HCT116 (cell line): ENCODE measurements around the gene RPTOR. TPM values are rescaled to one million over a fixed set of nuclear protein-coding genes. Genes with fewer than 3 reads are reported as not detected.

Experiments
- ATAC-seq: fragments of 200-7000 bp; cut with Tn5 transposase; 2 replicates; pipeline ENCODE4 v1.9.1; 2020; ENCODE audit warnings: mild to moderate bottlenecking, moderate library complexity
- BruUV-seq: library from RNA; stranded (reverse); fragments of 400-500 nt; replicated peaks from 2 replicates; lab custom pipeline; 2021; lab: Mats Ljungman, UMichigan
- CTCF ChIA-PET: fragments of 300-600 bp; sonication (Branson Sonifier 250); formaldehyde crosslinking; loops from one replicate; lab custom pipeline; 2021; ENCODE audit warnings: antibody characterized with exemption; lab: Charles Lee
- POLR2A ChIA-PET: fragments of 300-600, 350-600 bp; sonication (Branson Sonifier 250); formaldehyde crosslinking; loops from one replicate; lab custom pipeline; 2021; ENCODE audit warnings: antibody characterized with exemption; lab: Charles Lee
- RAD21 ChIA-PET, 2 experiments: fragments of 300-600 bp; sonication (Branson Sonifier 250); formaldehyde crosslinking; loops; one replicate each; lab custom pipeline; 2023; ENCODE audit warnings: low total read pairs in 2 of 2; ENCODE audit not compliant: uncharacterized antibody in 2 of 2, unreplicated experiment in 2 of 2, low non-redundant PET in 1 of 2; lab: Charles Lee
- DNase-seq: peaks from one replicate; pipeline ENCODE4 v3.0.0-alpha.2; 2010; ENCODE audit warnings: low read depth, low spot score
- H2AFZ ChIP-seq: fragments of 200-600 bp; shearing (Covaris generic), sonication (generic); 2 replicates; pipeline ENCODE4 v1.6.1; 2017; ENCODE audit warnings: low read depth, mixed run types, mixed read lengths, antibody characterized with exemption, low read length; ENCODE audit not compliant: poor library complexity, severe bottlenecking
- H3K27ac ChIP-seq: 2 replicates; pipeline ENCODE4 v1.5.1; 2012; ENCODE audit warnings: low read depth, low read length
- H3K27me3 ChIP-seq: fragments of 200-600 bp; sonication (generic); 2 replicates; pipeline ENCODE4 v1.6.1; 2016; ENCODE audit warnings: mixed run types, low read length, mixed read lengths; ENCODE audit not compliant: insufficient read depth
- H3K36me3 ChIP-seq, 2 experiments: fragments of 200-500 bp in 1 of 2; fragments of 200-600 bp in 1 of 2; sonication (Bioruptor generic) in 1 of 2; sonication (generic) in 1 of 2; 2 replicates each; pipeline versions ENCODE4 v1.5.1 to v1.6.1; 2014 to 2016; ENCODE audit warnings: low read length in 2 of 2, inconsistent platforms in 1 of 2, mixed read lengths in 1 of 2, mixed run types in 1 of 2; ENCODE audit not compliant: insufficient read depth in 2 of 2, control insufficient read depth in 1 of 2
- H3K4me1 ChIP-seq, 2 experiments: fragments of 200-600 bp in 1 of 2; sonication (generic) in 1 of 2; 2 replicates each; pipeline versions ENCODE4 v1.5.1 to v1.6.1; 2012 to 2017; ENCODE audit warnings: low read length in 2 of 2, inconsistent platforms in 1 of 2, mild to moderate bottlenecking in 1 of 2, mixed read lengths in 1 of 2, mixed run types in 1 of 2, moderate library complexity in 1 of 2; ENCODE audit not compliant: insufficient read depth in 2 of 2, control insufficient read depth in 1 of 2
- H3K4me2 ChIP-seq: fragments of 200-600 bp; sonication (generic); 2 replicates; pipeline ENCODE4 v1.6.1; 2017; ENCODE audit warnings: mixed run types, low read length, mixed read lengths
- H3K4me3 ChIP-seq, 2 experiments: fragments of 200-600 bp in 1 of 2; sonication (generic) in 1 of 2; replicated peaks in 1 of 2; 2 replicates each; pipeline ENCODE4 v1.5.1; 2011 to 2016; ENCODE audit warnings: low read length in 2 of 2, control low read depth in 1 of 2, low read depth in 1 of 2, mild to moderate bottlenecking in 1 of 2, mixed read lengths in 1 of 2, mixed run types in 1 of 2
- H3K79me2 ChIP-seq: fragments of 200-600 bp; sonication (generic); 2 replicates; pipeline ENCODE4 v1.6.1; 2017; ENCODE audit warnings: mild to moderate bottlenecking, mixed run types, low read length, moderate library complexity, mixed read lengths; ENCODE audit not compliant: insufficient read depth
- H3K9ac ChIP-seq: fragments of 200-600 bp; sonication (generic); 2 replicates; pipeline ENCODE4 v1.6.1; 2016; ENCODE audit warnings: low read length, mixed read lengths
- H3K9me2 ChIP-seq: fragments of 200-600 bp; sonication (generic), shearing (Covaris generic); 2 replicates; pipeline ENCODE4 v1.6.1; 2017; ENCODE audit warnings: mixed run types, mild to moderate bottlenecking, moderate library complexity; ENCODE audit not compliant: insufficient read depth
- H3K9me3 ChIP-seq, 2 experiments: fragments of 200-500 bp in 1 of 2; fragments of 200-600 bp in 1 of 2; sonication (Bioruptor generic) in 1 of 2; sonication (generic) in 1 of 2; 2 replicates each; pipeline ENCODE4 v1.6.1; 2014 to 2017; ENCODE audit warnings: low read length in 2 of 2, mixed read lengths in 2 of 2, inconsistent platforms in 1 of 2, low read depth in 1 of 2, mild to moderate bottlenecking in 1 of 2, mixed run types in 1 of 2, moderate library complexity in 1 of 2; ENCODE audit not compliant: control insufficient read depth in 1 of 2, insufficient read depth in 1 of 2
- H4K20me1 ChIP-seq: fragments of 200-600 bp; sonication (generic), shearing (Covaris generic); 2 replicates; pipeline ENCODE4 v1.6.1; 2017; ENCODE audit warnings: mixed run types, mild to moderate bottlenecking, moderate library complexity; ENCODE audit not compliant: insufficient read depth
- CEBPB ChIP-seq: IDR thresholded peaks from 2 replicates; pipeline ENCODE4 v1.6.1; 2012; ENCODE audit warnings: low read depth
- ELF1 ChIP-seq: IDR thresholded peaks from 2 replicates; pipeline ENCODE4 v1.6.1; 2012; ENCODE audit warnings: low read depth, borderline replicate concordance
- EZH2 ChIP-seq: fragments of 200-600 bp; sonication (generic); IDR thresholded peaks from 2 replicates; pipeline ENCODE4 v1.6.1; 2017; ENCODE audit warnings: antibody characterized with exemption, mixed run types
- JUND ChIP-seq: IDR thresholded peaks from 2 replicates; pipeline ENCODE4 v1.6.1; 2012
- POLR2A ChIP-seq: IDR thresholded peaks from 2 replicates; pipeline ENCODE4 v1.7.0; 2011; ENCODE audit warnings: borderline replicate concordance; ENCODE audit not compliant: insufficient read depth, insufficient read length; ENCODE audit errors: extremely low read depth
- POLR2AphosphoS5 ChIP-seq: IDR thresholded peaks from 2 replicates; pipeline ENCODE4 v1.6.1; 2011; ENCODE audit warnings: mild to moderate bottlenecking, low read depth, low read length, moderate library complexity
- SIN3A ChIP-seq: IDR thresholded peaks from 2 replicates; pipeline ENCODE4 v1.6.1; 2012; ENCODE audit warnings: low read depth
- SP1 ChIP-seq: IDR thresholded peaks from 2 replicates; pipeline ENCODE4 v1.6.1; 2012; ENCODE audit warnings: low read depth
- TCF7L2 ChIP-seq: IDR thresholded peaks from 2 replicates; pipeline ENCODE4 v1.7.0; 2011; ENCODE audit warnings: borderline replicate concordance, inconsistent platforms; ENCODE audit not compliant: insufficient read depth, insufficient read length; ENCODE audit errors: extremely low read depth
- ZFX ChIP-seq: fragments of 450-650 bp; IDR thresholded peaks from 2 replicates; pipeline ENCODE4 v1.6.1; 2017
- intact Hi-C: fragments of 100-400 bp; cut with micrococcal nuclease; formaldehyde crosslinking; loops from 2 replicates; pipeline ENCODE4 v1.10.0; 2022
- total RNA-seq: library from RNA; stranded (reverse); gene quantifications from one replicate; pipeline ENCODE4 v1.2.1, GENCODE V29; 2021; ENCODE audit not compliant: unreplicated experiment
- TF ChIP-seq, protein P1 (sequence below): IDR thresholded peaks from 2 replicates; pipeline ENCODE4 v1.6.1; 2011; ENCODE audit warnings: mild to moderate bottlenecking, low read length, moderate library complexity; ENCODE audit not compliant: insufficient replicate concordance; ENCODE audit errors: extremely low read depth

Gene RPTOR
- total RNA-seq, 1 experiment from 2014 or later, result 69.5 TPM

DNA sequence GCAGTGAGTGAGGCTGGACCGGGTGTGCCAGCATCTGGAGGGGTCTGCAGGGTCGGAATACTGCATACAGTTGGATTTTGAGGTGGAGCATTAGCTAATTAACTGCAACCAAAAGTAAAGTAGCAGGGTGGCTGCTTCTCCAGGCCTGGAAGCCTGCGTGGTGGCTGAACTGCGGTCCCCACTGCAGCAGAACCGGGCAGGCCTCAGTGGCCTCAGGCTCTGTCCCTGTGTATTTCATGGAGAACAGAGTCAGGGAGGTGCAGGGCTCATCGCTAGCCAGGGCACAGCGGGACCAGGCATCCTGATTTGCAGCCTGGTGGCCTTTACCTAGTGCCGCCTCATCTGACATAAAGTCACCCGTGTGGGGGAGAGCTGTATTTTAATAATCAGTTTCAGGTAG, 131.9 kb downstream of the RPTOR start:
- POLR2A ChIA-PET, result no interaction called here
- Histone ChIP-seq H3K9me3 (no peaks in the 10 kb centered on the region), H3K27ac (no peak overlapping the region), H2AFZ (no peak overlapping the region), H3K27me3 (no peaks in the 10 kb centered on the region), H3K79me2 (peaks cover 83% of the 10 kb centered on the region), H3K4me1 (peaks cover 0 to 27% of the 10 kb centered on the region in 2 experiments; a peak in 1 of 4 replicates), H4K20me1 (peaks cover 19% of the 10 kb centered on the region; the same call in 1 of the 2 replicates), H3K4me3 (no peak overlapping the region), H3K9me2 (no peaks in the 10 kb centered on the region), H3K36me3 (no peaks in the 10 kb centered on the region), H3K9ac (no peak overlapping the region), H3K4me2 (no peak overlapping the region)
- DNase-seq (no peak), ATAC-seq (no peak)
- no peak for TF ChIP-seq TCF7L2
- no peak for TF ChIP-seq JUND
- RAD21 ChIA-PET, result no interaction called here
- intact Hi-C loops, result no loop called here
- CTCF ChIA-PET, result no interaction called here
- no TSS peak for BruUV-seq

DNA sequence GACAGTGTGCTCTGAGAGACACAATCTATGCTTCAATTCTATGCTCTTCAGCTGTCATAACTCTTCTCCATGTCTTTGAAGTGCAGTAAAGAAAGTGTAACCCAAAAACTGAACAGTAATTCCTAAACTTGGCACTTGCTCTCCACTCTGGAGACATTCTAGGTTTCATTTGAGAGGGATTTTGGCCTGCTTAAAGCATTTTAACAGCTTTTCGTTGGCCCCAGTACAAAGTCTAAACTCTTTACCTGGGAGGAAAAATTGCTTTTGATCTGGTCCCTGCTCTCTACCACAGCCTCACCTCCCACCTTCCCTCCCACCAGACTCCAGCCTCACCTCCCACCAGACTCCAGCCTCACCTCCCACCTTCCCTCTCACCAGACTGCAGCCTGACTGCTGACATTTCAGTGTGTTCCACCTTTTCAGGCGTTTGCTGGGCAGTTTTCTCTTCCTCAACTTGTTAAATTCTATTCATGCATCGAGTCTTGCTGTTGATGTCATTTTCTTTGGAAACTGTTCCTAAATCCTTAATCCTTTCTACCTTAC, 132.6 kb downstream of the RPTOR start:
- Histone ChIP-seq H3K9me3 (no peaks in the 10 kb centered on the region), H3K4me1 (peaks cover 0 to 30% of the 10 kb centered on the region in 2 experiments; a peak in 3 of 4 replicates), H3K4me2 (no peak overlapping the region), H3K27me3 (no peaks in the 10 kb centered on the region), H3K9ac (no peak overlapping the region), H3K79me2 (peaks cover 85% of the 10 kb centered on the region), H2AFZ (no peak overlapping the region), H3K27ac (no peak overlapping the region), H3K36me3 (no peaks in the 10 kb centered on the region), H4K20me1 (peaks cover 19% of the 10 kb centered on the region; the same call in 1 of the 2 replicates), H3K4me3 (no peak overlapping the region), H3K9me2 (no peaks in the 10 kb centered on the region)
- no peak for DNase-seq
- RAD21 ChIA-PET, result no interaction called here
- BruUV-seq, result no TSS peak
- intact Hi-C loops, result no loop called here
- no peak for ATAC-seq
- TF ChIP-seq TCF7L2 (no peak), ELF1 (no peak), SIN3A (no peak), CEBPB (no peak), EZH2 (no peak), POLR2AphosphoS5 (no peak), ZFX (no peak), POLR2A (no peak), SP1 (no peak)
- TF ChIP-seq, protein P1, sequence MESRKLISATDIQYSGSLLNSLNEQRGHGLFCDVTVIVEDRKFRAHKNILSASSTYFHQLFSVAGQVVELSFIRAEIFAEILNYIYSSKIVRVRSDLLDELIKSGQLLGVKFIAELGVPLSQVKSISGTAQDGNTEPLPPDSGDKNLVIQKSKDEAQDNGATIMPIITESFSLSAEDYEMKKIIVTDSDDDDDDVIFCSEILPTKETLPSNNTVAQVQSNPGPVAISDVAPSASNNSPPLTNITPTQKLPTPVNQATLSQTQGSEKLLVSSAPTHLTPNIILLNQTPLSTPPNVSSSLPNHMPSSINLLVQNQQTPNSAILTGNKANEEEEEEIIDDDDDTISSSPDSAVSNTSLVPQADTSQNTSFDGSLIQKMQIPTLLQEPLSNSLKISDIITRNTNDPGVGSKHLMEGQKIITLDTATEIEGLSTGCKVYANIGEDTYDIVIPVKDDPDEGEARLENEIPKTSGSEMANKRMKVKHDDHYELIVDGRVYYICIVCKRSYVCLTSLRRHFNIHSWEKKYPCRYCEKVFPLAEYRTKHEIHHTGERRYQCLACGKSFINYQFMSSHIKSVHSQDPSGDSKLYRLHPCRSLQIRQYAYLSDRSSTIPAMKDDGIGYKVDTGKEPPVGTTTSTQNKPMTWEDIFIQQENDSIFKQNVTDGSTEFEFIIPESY, result no peak
- CTCF ChIA-PET, result no interaction called here
- POLR2A ChIA-PET, result interaction anchor here (0.6 kb wide), 1 partner anchor 27 kb away, joined by 3 read pairs; no protein-coding TSS in a partner anchor
